ENCODE data around the gene UBE2G2. TPM values are rescaled to one million over a fixed set of nuclear protein-coding genes. Genes with fewer than 3 reads are reported as not detected.
A peak's percentile ranks its signal among the peaks of the same experiment; 100 is the strongest.

The UBE2G2 gene
- total RNA-seq, 1 experiment from 2014 or later, result 121 TPM

GRCh38 chr21:44812640-44813039 is 11.0 kb upstream of the UBE2G2 start:
- Histone ChIP-seq H3K9ac (ENCODE audit: extremely low read depth, insufficient read length, low read length) (no peak overlapping the region), H3K56ac (ENCODE audit: insufficient read length, low read depth, low read length) (no peak overlapping the region), H2AFZ (ENCODE audit: low read length) (no peak overlapping the region), H4K20me1 (ENCODE audit: control insufficient read depth, insufficient read depth, insufficient read length) (no peaks in the 10 kb centered on the region), H3K4me2 (ENCODE audit: insufficient read depth, insufficient read length, low read length) (no peak overlapping the region), H3K79me2 (ENCODE audit: insufficient read depth, low read length) (peaks cover 2% of the 10 kb centered on the region; the same call in 1 of the 2 replicates), H4K8ac (replicated peaks; ENCODE audit: insufficient read length, low read depth, low read length) (no peak overlapping the region), H3T11ph (ENCODE audit: low read length) (no peak overlapping the region), H2BK15ac (ENCODE audit: low read depth, low read length) (no peak overlapping the region), H3K27me3 (ENCODE audit: insufficient read depth, low read length) (no peaks in the 10 kb centered on the region), H2BK12ac (ENCODE audit: insufficient read length, low read depth, low read length) (no peak overlapping the region), H3K27ac (ENCODE audit: insufficient read length, low read depth, low read length) (no peak overlapping the region), H3K4ac (ENCODE audit: low read depth, low read length) (no peak overlapping the region), H3K18ac (ENCODE audit: insufficient read length, low read depth, low read length) (no peak overlapping the region), H3K4me1 (ENCODE audit: insufficient read depth, low read length) (no peaks in the 10 kb centered on the region), H3K23me2 (ENCODE audit: insufficient read length, low read depth, low read length, poor library complexity, severe bottlenecking) (no peaks in the 10 kb centered on the region), H3K9me3 (ENCODE audit: control insufficient read depth, low read depth, low read length) (no peaks in the 10 kb centered on the region), H3K14ac (ENCODE audit: insufficient read depth, low read length) (no peak overlapping the region), H2BK20ac (ENCODE audit: low read depth, low read length, poor library complexity, severe bottlenecking) (no peak overlapping the region), H4K91ac (ENCODE audit: insufficient read length, low read depth, low read length) (no peak overlapping the region), H2BK5ac (ENCODE audit: insufficient read length, low read length) (no peak overlapping the region), H2BK120ac (ENCODE audit: low read depth, low read length, poor library complexity, severe bottlenecking) (no peak overlapping the region), H2AK5ac (ENCODE audit: insufficient read length, low read length) (no peak overlapping the region), H4K5ac (ENCODE audit: insufficient read length, low read depth, low read length) (no peak overlapping the region), H3K79me1 (ENCODE audit: insufficient read depth, low read depth, low read length, poor library complexity, severe bottlenecking) (peaks cover 2% of the 10 kb centered on the region), H3K23ac (ENCODE audit: insufficient read length, low read depth, low read length) (no peak overlapping the region)
- WGBS (ENCODE audit: extremely low coverage, insufficient read length, low lambda C conversion rate), result no CpG with 5 or more reads among the region's 14 CpGs
- Mint-ChIP-seq H3K36me3 (ENCODE audit: insufficient read depth in 1 of 3, low read depth in 3 of 3) (peaks cover 11 to 36% (median 21%) of the 10 kb centered on the region in 3 experiments; a peak in 6 of 7 replicates), H3K4me1 (peaks cover 15 to 20% of the 10 kb centered on the region in 2 experiments), H3K27me3 (ENCODE audit: low read depth) (no peaks in the 10 kb centered on the region; the same call in none of the 2 replicates), H3K9me3 (no peaks in the 10 kb centered on the region), H3K27ac (peak overlapping the region in 2 of 3 experiments; percentile 16 to 33; a peak in 3 of 7 replicates), H3K4me3 (no peak overlapping the region)
- no peak for TF ChIP-seq CTCF (conservative IDR thresholded peaks at IDR 0.05)
- DNase-seq, result no peak

Measured in H9 (cell line).